IMR-90 (cell line): ENCODE results near the gene ATP10B.

Experiments
- BHLHE40 ChIP-seq: fragments of 150-350 bp; IDR thresholded peaks from 2 replicates; pipeline ENCODE4 v1.6.1; 2016; ENCODE audit warnings: mild to moderate bottlenecking, low read depth, low read length
- CEBPB ChIP-seq: IDR thresholded peaks from 2 replicates; pipeline ENCODE4 v1.6.1; 2012; ENCODE audit warnings: low read depth, low read length, improper control_type of control experiment
- CTCF ChIP-seq: conservative IDR thresholded peaks from 2 replicates; pipeline ENCODE4 v1.5.1; 2012; ENCODE audit warnings: mild to moderate bottlenecking, low read depth, low read length, improper control_type of control experiment
- FOS ChIP-seq: fragments of 150-350 bp; IDR thresholded peaks from 2 replicates; pipeline ENCODE4 v1.6.1; 2016; ENCODE audit warnings: low read depth, low read length
- MAFK ChIP-seq: IDR thresholded peaks from 2 replicates; pipeline ENCODE4 v1.6.1; 2012; ENCODE audit warnings: low read depth, low read length, improper control_type of control experiment
- POLR2A ChIP-seq: IDR thresholded peaks from 2 replicates; pipeline ENCODE4 v1.6.1; 2012; ENCODE audit warnings: mild to moderate bottlenecking, low read depth, low read length
- RAD21 ChIP-seq: IDR thresholded peaks from 2 replicates; pipeline ENCODE4 v1.6.1; 2012; ENCODE audit warnings: low read length, improper control_type of control experiment
- RFX5 ChIP-seq: IDR thresholded peaks from 2 replicates; pipeline ENCODE4 v1.8.0; 2012; ENCODE audit warnings: low read depth, mild to moderate bottlenecking, low read length, moderate library complexity
- SMC3 ChIP-seq: fragments of 150-350 bp; IDR thresholded peaks from 2 replicates; pipeline ENCODE4 v1.6.1; 2016; ENCODE audit warnings: low read depth, mild to moderate bottlenecking, antibody characterized with exemption, low read length, moderate library complexity

GRCh38 chr5:160646033-160646432 lies 206.0 kb downstream of the ATP10B start:
- TF ChIP-seq POLR2A = no peak
- no peak for TF ChIP-seq CTCF
- no peak for TF ChIP-seq FOS
- no peak for TF ChIP-seq SMC3
- TF ChIP-seq RFX5 = no peak
- no peak for TF ChIP-seq RAD21
- no peak for TF ChIP-seq MAFK
- no peak for TF ChIP-seq CEBPB
- no peak for TF ChIP-seq BHLHE40
